Amniotic stem cell (primary cell): ENCODE measurements around the gene PLXNA2.

ENCODE experiments used
- DNase-seq: peaks from one replicate; lab custom pipeline; 2025; lab: John Stamatoyannopoulos, UW

PLXNA2 gene

GRCh38 chr1:208061632-208062031 is 182.6 kb downstream of the PLXNA2 start:
- DNase-seq = no peak

GRCh38 chr1:208061118-208061517 is 183.1 kb downstream of the PLXNA2 start:
- DNase-seq = no peak

DNA sequence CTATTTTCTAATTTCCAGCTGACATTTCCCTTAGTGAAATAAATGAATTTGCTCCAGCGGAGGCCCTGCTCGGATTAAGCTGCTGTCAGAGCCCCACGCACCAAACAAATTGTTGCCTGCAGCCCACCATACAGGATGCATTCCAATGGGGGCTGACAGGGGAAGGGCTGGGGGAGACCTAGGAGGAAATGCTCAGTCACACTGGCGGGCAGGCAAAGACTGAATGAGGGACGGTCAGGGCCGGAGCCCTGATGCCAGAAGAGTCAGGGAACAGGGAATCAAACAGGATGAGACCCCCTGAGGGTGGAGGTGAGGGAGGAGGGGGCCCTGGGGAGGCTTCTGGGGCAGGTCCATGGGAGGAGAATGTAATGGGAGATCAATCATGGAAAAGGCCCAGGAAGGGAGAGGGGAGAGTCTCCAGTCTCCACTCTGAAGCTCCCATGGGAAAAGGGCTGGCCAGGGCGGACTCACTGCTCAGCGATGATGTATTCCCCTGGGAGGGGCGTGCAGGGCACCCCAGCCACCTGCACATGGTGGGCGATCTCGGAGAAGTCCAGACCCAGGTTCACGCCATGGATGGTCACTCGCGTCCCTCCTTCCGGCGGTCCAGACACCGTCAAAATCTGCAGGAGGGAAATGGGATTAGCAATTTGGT is 183.8 kb downstream of the PLXNA2 start:
- DNase-seq = no peak

GRCh38 chr1:208059409-208060001 is 184.7 kb downstream of the PLXNA2 start:
- no peak for DNase-seq

DNA sequence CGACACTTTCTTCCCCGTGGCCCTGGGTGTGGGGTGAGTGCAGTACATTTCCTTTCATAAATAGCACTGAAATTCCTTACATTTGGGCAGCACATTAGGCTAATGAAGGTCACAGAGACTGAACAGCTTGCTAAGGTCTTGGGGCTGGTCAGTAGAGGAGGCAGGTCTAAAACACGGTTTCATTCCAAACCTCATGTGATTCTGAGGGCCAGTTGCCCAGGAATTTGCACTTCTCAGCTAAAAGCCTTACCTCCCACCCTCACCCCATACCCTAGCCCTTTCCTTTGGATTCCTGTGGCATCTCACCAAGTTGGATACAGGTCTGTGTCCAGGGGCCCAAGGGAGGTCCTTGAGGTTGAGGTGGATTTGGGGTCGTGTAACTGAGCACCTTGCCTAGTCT is 185.4 kb downstream of the PLXNA2 start:
- DNase-seq = no peak

DNA sequence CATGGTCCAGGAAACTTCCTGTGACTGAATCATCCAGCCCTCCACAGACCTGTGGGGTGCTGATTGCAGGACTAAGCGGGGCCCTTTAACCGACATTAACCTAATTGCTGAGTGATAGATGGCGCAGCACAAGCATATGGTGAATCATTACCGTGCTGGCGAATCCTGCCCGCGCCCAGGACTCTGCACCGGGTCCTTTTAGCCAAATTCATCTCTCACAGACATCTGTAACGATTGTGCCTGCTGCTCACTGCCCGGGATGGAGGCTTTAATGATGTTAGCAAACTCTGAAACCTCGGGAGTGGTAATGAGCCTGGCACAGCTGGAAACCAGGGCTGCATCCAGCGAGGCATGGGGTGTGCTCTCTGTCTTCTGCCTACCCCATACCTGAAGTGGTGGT is 185.9 kb downstream of the PLXNA2 start:
- no peak for DNase-seq

- no peak for DNase-seq
These were observed 187.1 kb downstream of the PLXNA2 start for GRCh38 chr1:208057056-208057455.

DNA sequence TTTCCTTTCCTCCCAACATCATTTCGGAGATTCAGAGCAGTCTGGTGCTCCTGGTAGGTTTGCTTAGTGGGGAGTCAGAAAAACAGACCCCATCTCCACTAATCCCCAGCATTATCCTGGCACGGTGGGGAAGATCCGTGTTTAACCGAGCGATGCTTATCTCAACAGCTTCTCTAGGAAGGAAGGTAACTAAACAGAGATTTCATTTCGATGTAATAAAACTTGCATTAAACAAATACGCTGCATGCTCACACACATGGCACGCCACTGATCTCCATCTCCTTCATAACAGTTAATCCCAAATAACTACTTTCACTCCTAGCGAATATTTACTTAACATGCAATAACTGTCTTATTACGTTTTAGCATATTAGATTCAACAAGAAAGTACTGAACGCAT is 188.6 kb downstream of the PLXNA2 start:
- no peak for DNase-seq

DNA sequence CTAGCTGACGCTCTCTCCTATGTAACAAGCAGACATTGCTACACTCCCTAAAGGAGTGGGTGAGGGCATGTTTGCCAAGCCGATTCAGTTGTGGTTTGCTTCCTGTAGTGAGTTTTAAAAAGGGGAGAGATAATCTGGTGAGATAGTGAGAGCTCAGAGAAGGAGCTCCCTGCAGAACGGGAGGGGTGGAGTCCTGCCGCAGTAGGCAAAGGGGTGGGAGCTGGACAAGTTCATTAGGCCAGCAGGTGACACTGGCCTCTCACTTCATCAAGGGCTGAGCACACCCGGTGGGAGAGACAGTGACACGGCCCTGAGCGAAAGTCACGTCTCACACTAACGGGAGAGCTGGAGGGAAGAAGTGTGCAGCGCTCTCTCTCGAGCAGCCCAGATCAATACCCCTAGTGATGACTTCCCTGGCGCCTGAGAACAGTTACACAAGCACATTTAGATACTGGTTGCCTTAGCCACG is 189.2 kb downstream of the PLXNA2 start:
- DNase-seq = no peak

DNA sequence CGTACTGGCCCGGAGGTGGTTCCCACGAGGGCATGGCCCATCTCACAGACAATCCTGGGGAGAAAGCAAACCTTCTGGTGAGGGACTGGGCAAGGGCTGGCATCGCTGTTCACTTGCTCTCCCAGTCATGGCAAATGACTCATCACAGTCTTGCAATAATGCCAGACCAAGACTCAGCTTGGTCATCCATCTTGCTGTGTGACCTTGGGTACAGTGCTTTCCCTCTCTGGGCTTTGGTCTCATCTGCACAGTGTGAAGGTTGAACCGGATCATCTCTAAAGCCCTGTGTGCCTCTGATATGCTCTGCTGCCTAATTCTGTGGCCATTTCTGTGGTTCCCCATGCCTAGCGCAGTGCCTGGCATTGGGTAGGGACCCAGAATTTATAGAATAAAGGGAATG is 189.7 kb downstream of the PLXNA2 start:
- no peak for DNase-seq

- no peak for DNase-seq
These were observed 190.5 kb downstream of the PLXNA2 start for GRCh38 chr1:208053661-208054060.

GRCh38 chr1:208052926-208053407 is 191.2 kb downstream of the PLXNA2 start:
- DNase-seq = no peak

- DNase-seq = no peak
These were observed 192.0 kb downstream of the PLXNA2 start for GRCh38 chr1:208052135-208052534.

DNA sequence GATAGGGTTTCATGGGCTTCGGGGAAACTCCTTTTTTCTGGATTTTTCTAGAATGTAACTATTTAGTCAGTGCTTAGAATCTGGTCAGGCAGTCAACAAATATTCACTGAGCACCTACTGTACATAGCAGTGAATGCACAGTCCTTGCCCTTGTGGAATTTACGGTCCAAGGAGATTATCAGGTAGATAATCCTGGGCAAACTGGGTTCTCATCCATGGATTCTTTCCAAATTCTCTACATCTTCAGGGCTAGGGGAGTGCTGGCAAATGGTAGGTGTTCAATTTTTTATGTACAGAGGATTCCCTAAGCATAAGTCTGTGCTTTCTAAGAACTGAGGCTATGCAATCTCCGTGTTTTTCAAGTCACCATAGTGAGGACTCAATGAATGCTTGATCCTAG is 192.5 kb downstream of the PLXNA2 start:
- no peak for DNase-seq

GRCh38 chr1:208048904-208049303 is 195.3 kb downstream of the PLXNA2 start:
- no peak for DNase-seq

DNA sequence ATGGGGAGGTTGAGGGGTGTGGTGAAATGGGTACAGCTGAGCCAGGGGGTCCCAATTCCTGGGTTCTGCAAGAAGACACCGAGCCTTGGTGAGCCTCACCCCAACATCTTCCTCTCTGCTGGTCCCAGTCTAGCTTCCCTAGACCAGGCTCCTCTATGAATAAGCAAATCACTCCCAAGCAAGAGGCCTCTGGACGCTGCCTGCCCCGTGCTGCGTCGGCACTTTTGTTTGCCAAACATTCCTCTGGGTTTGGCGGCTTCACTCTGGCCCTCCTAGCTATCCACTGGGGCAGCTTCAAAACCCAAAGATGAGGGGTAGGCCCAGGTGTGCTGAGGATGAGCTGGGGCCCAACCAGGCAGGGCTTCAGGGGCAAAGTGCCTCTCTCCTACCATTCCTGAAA is 196.2 kb downstream of the PLXNA2 start:
- DNase-seq = no peak

GRCh38 chr1:208047476-208047934 is 196.7 kb downstream of the PLXNA2 start:
- no peak for DNase-seq

- no peak for DNase-seq
These were observed 198.5 kb downstream of the PLXNA2 start for GRCh38 chr1:208045463-208046260.

DNA sequence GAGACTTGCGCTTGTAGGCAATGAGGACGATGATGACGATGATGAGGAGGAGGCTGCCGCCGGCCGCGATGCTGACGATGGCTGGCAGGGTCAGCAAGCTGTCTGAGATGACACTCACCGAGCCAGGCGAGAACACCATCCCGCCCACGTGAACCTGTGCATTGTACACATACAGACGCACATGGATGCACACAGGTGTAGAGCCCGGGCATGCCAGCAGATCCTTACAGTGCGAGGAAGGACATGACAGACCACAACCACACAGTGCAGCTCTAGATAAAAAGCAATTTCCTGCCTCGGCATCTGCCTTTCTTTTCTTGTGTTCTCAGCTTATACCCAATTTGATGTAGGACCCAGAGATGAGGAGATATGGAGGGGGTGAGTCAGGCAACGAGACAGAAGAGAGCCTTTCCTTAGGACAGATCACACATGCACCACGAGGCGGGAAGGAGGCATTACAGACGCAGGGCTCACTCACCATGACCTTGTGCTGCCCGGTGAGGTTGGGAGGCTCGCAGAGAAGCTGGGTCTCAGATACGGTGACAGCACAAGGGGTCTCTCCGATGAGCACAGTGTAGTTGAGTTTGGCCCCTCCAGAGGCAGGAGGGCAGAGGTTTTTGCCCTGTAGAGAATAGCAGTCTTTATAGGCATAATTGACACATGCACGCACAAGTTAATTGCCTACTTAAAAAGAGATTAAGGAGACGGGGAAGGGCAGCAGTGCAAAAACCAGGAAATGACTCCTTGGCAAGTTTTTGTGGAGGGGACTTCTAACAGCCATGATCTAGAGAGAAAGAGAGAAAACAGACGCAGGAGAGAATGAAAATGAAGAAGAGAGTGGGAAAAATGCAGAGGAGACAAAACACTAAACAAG is 199.4 kb downstream of the PLXNA2 start:
- DNase-seq = no peak

- no peak for DNase-seq
These were observed 200.4 kb downstream of the PLXNA2 start for GRCh38 chr1:208043691-208044181.

GRCh38 chr1:208042868-208043267 is 201.3 kb downstream of the PLXNA2 start:
- DNase-seq = no peak
